ENCODE results near the gene ACKR1.

Gene ACKR1

GRCh38 chr1:159204161-159205141 is at the start of gene ACKR1:
Gene ACKR1, plus strand, starts transcription at chr1:159204875. Its CDS starts 85 bp downstream, at chr1:159204960.
- DNase-seq (ENCODE audit: low read depth): no peak

GRCh38 chr1:159161001-159161718 is 43.5 kb upstream of the ACKR1 start:
- DNase-seq (ENCODE audit: low read depth): peak; percentile 82

GRCh38 chr1:159161719-159162026 is 43.0 kb upstream of the ACKR1 start:
- DNase-seq (ENCODE audit: low read depth): no peak

- no peak for DNase-seq (ENCODE audit: low read depth)
These were observed 42.0 kb upstream of the ACKR1 start for GRCh38 chr1:159162516-159163265.

GRCh38 chr1:159163614-159164228 is 41.0 kb upstream of the ACKR1 start:
- DNase-seq (ENCODE audit: low read depth): no peak

GRCh38 chr1:159168043-159168442 is 36.6 kb upstream of the ACKR1 start:
- DNase-seq (ENCODE audit: low read depth): no peak

GRCh38 chr1:159170639-159171038 is 34.0 kb upstream of the ACKR1 start:
- DNase-seq (ENCODE audit: low read depth): no peak

GRCh38 chr1:159171254-159171687 is 33.4 kb upstream of the ACKR1 start, which contains the start of gene CADM3:
Gene CADM3, plus strand, starts transcription at chr1:159171615. Its CDS starts 151 bp downstream, at chr1:159171766.
- no peak for DNase-seq (ENCODE audit: low read depth)

- DNase-seq (ENCODE audit: low read depth): no peak
These were observed 32.8 kb upstream of the ACKR1 start for GRCh38 chr1:159171688-159172501.

GRCh38 chr1:159172614-159173291 is 31.9 kb upstream of the ACKR1 start:
- no peak for DNase-seq (ENCODE audit: low read depth)

- DNase-seq (ENCODE audit: low read depth): no peak
These were observed 31.4 kb upstream of the ACKR1 start for GRCh38 chr1:159173320-159173719.

- no peak for DNase-seq (ENCODE audit: low read depth)
These were observed 29.1 kb upstream of the ACKR1 start for GRCh38 chr1:159175571-159175970.

- DNase-seq (ENCODE audit: low read depth): peak; percentile 21
These were observed 27.3 kb upstream of the ACKR1 start for GRCh38 chr1:159177272-159177907.

GRCh38 chr1:159179906-159180305 is 24.8 kb upstream of the ACKR1 start:
- no peak for DNase-seq (ENCODE audit: low read depth)

- DNase-seq (ENCODE audit: low read depth): no peak
These were observed 24.2 kb upstream of the ACKR1 start for GRCh38 chr1:159180516-159180915.

GRCh38 chr1:159181328-159182024 is 23.2 kb upstream of the ACKR1 start:
- no peak for DNase-seq (ENCODE audit: low read depth)

GRCh38 chr1:159184201-159184600 is 20.5 kb upstream of the ACKR1 start:
- DNase-seq (ENCODE audit: low read depth): no peak

- DNase-seq (ENCODE audit: low read depth): no peak
These were observed 19.6 kb upstream of the ACKR1 start for GRCh38 chr1:159185121-159185520.

- no peak for DNase-seq (ENCODE audit: low read depth)
These were observed 17.6 kb upstream of the ACKR1 start for GRCh38 chr1:159187033-159187432.
